GM12878 (cell line): ENCODE data around the gene MTMR3. TPM values are rescaled to one million over a fixed set of nuclear protein-coding genes. Genes with fewer than 3 reads are reported as not detected.

ENCODE experiments used
- ATAC-seq: fragments of 200-7000 bp; cut with Tn5 transposase; 3 replicates; pipeline ENCODE4 v1.9.1; 2020; ENCODE audit warnings: mild to moderate bottlenecking, moderate library complexity
- Bru-seq: library from RNA; stranded (reverse); fragments of 400-500 nt; gene quantifications from one replicate; lab custom pipeline; 2021; lab: Mats Ljungman, UMichigan
- BruChase-seq, 2 experiments: library from RNA; stranded (reverse); fragments of 400-500 nt; gene quantifications; one replicate each; lab custom pipeline; 2021; lab: Mats Ljungman, UMichigan
- BruUV-seq: library from RNA; stranded (reverse); fragments of 400-500 nt; replicated peaks from 2 replicates; lab custom pipeline; 2021; lab: Mats Ljungman, UMichigan
- CTCF ChIA-PET: fragments of 300-600 bp; sonication (Branson Sonifier 250); formaldehyde crosslinking; extraction: SDS; loops from one replicate; lab custom pipeline; 2021; ENCODE audit warnings: inconsistent platforms; lab: Yijun Ruan, JAX
- POLR2A ChIA-PET: fragments of 350-600 bp; formaldehyde crosslinking; extraction: SDS; loops from one replicate; lab custom pipeline; 2021; ENCODE audit warnings: inconsistent platforms; lab: Charles Lee
- RAD21 ChIA-PET: fragments of 300-600 bp; sonication (Branson Sonifier 250); formaldehyde crosslinking; loops from one replicate; lab custom pipeline; 2023; ENCODE audit warnings: antibody characterized with exemption; ENCODE audit not compliant: unreplicated experiment; lab: Charles Lee
- SMC1A ChIA-PET: fragments of 300-600 bp; sonication (Branson Sonifier 250); formaldehyde crosslinking; loops from one replicate; lab custom pipeline; 2023; ENCODE audit not compliant: unreplicated experiment, uncharacterized antibody; lab: Charles Lee
- DNase-seq: peaks from one replicate; pipeline ENCODE4 v3.0.0-alpha.2; 2011; ENCODE audit warnings: low read depth, low spot score
- FAIRE-seq: peaks from 3 replicates; lab custom pipeline; 2011; peaks lifted over from hg19 to GRCh38; lab: Jason Lieb, UNC
- H2AFZ ChIP-seq: 2 replicates; pipeline ENCODE4 v1.6.0; 2011; ENCODE audit warnings: low read depth, low read length, control low read depth; ENCODE audit not compliant: control insufficient read depth
- H3K27ac ChIP-seq: 2 replicates; pipeline ENCODE4 v1.5.1; 2011; ENCODE audit warnings: control low read depth; ENCODE audit not compliant: control insufficient read depth, insufficient read depth
- H3K27me3 ChIP-seq, 2 experiments: replicated peaks in 1 of 2; 2 replicates each; pipeline versions ENCODE4 v1.6.0 to v1.6.1; 2011; ENCODE audit warnings: low read length in 1 of 2; ENCODE audit not compliant: control insufficient read depth in 2 of 2, insufficient read depth in 2 of 2
- H3K36me3 ChIP-seq, 2 experiments: 2 replicates each; pipeline ENCODE4 v1.5.1; 2011; ENCODE audit warnings: low read length in 1 of 2; ENCODE audit not compliant: control insufficient read depth in 2 of 2, insufficient read depth in 2 of 2
- H3K4me1 ChIP-seq: 2 replicates; pipeline ENCODE4 v1.6.1; 2011; ENCODE audit warnings: mild to moderate bottlenecking, low read length, moderate library complexity, mixed read lengths; ENCODE audit not compliant: control insufficient read depth, insufficient read depth
- H3K4me2 ChIP-seq: 2 replicates; pipeline ENCODE4 v1.6.0; 2011; ENCODE audit warnings: control low read depth; ENCODE audit not compliant: control insufficient read depth, insufficient read depth
- H3K4me3 ChIP-seq: fragments of 200-600 bp; sonication (generic); 2 replicates; pipeline ENCODE4 v1.5.1; 2016
- H3K79me2 ChIP-seq: 2 replicates; pipeline ENCODE4 v1.6.0; 2011; ENCODE audit warnings: low read length; ENCODE audit not compliant: control insufficient read depth, insufficient read depth
- H3K9ac ChIP-seq: 2 replicates; pipeline ENCODE4 v1.8.0; 2011; ENCODE audit warnings: low read length, control low read depth, mixed read lengths; ENCODE audit not compliant: control insufficient read depth, insufficient read depth
- H3K9me3 ChIP-seq: replicated peaks from 3 replicates; pipeline ENCODE4 v1.5.1; 2011; ENCODE audit warnings: mild to moderate bottlenecking, low read length; ENCODE audit not compliant: control insufficient read depth, insufficient read depth
- H4K20me1 ChIP-seq: 2 replicates; pipeline ENCODE4 v1.6.0; 2011; ENCODE audit not compliant: control insufficient read depth, insufficient read depth
- BHLHE40 ChIP-seq, 2 experiments: fragments of 450-650 bp in 1 of 2; IDR thresholded peaks; 2 replicates each; pipeline ENCODE4 v1.6.1; 2011 to 2017; ENCODE audit warnings: low read depth in 2 of 2, borderline replicate concordance in 1 of 2, improper control_type of control experiment in 1 of 2, low read length in 1 of 2, mild to moderate bottlenecking in 1 of 2
- CBFB ChIP-seq: IDR thresholded peaks from 2 replicates; pipeline ENCODE4 v1.6.1; 2016; ENCODE audit warnings: antibody characterized with exemption, low read depth
- CHD2 ChIP-seq: IDR thresholded peaks from 2 replicates; pipeline ENCODE4 v1.6.1; 2011; ENCODE audit warnings: low read depth, low read length, improper control_type of control experiment, borderline replicate concordance
- CREB1 ChIP-seq: IDR thresholded peaks from 2 replicates; pipeline ENCODE4 v1.6.1; 2012; ENCODE audit warnings: low read depth, mild to moderate bottlenecking, inconsistent platforms
- DPF2 ChIP-seq: fragments of 450-650 bp; IDR thresholded peaks from 2 replicates; pipeline ENCODE4 v1.6.1; 2017; ENCODE audit warnings: mild to moderate bottlenecking
- EGR1 ChIP-seq, 2 experiments: IDR thresholded peaks; 1 replicate in 1 of 2; 2 replicates in 1 of 2; pipeline ENCODE4 v1.6.1; 2011 to 2012; ENCODE audit warnings: low read depth in 2 of 2, low read length in 2 of 2, borderline replicate concordance in 1 of 2, mild to moderate bottlenecking in 1 of 2, moderate library complexity in 1 of 2
- GATAD2B ChIP-seq: fragments of 450-650 bp; conservative IDR thresholded peaks from 2 replicates; pipeline ENCODE4 v1.6.1; 2017; ENCODE audit warnings: low read depth, mild to moderate bottlenecking, moderate library complexity
- IKZF1 ChIP-seq: fragments of 450-650 bp; conservative IDR thresholded peaks from 2 replicates; pipeline ENCODE4 v1.6.1; 2017; ENCODE audit warnings: antibody characterized with exemption, mild to moderate bottlenecking
- IKZF2 ChIP-seq, 2 experiments: fragments of 450-650 bp; IDR thresholded peaks; 2 replicates each; pipeline ENCODE4 v1.6.1; 2017; ENCODE audit warnings: mild to moderate bottlenecking in 2 of 2, moderate library complexity in 2 of 2
- MYC ChIP-seq: IDR thresholded peaks from 2 replicates; pipeline ENCODE4 v1.6.1; 2011; ENCODE audit warnings: mild to moderate bottlenecking, low read length, moderate library complexity, inconsistent platforms; ENCODE audit not compliant: insufficient read depth, insufficient replicate concordance, insufficient read length, severe bottlenecking
- RAD21 ChIP-seq: IDR thresholded peaks from 2 replicates; pipeline ENCODE4 v1.6.1; 2011; ENCODE audit warnings: mild to moderate bottlenecking, low read depth, low read length, moderate library complexity; ENCODE audit not compliant: insufficient read depth
- RAD51 ChIP-seq: fragments of 450-650 bp; IDR thresholded peaks from 2 replicates; pipeline ENCODE4 v1.6.1; 2016; ENCODE audit warnings: moderate library complexity, mild to moderate bottlenecking, inconsistent platforms
- SMAD1 ChIP-seq: fragments of 450-650 bp; IDR thresholded peaks from 2 replicates; pipeline ENCODE4 v1.6.1; 2018; ENCODE audit warnings: mild to moderate bottlenecking, low read depth; ENCODE audit not compliant: partially characterized antibody
- YY1 ChIP-seq: IDR thresholded peaks from 2 replicates; pipeline ENCODE4 v1.6.1; 2011; ENCODE audit warnings: low read depth, mild to moderate bottlenecking, low read length
- ZSCAN29 ChIP-seq: fragments of 450-650 bp; IDR thresholded peaks from 2 replicates; pipeline ENCODE4 v1.6.1; 2017; ENCODE audit warnings: mild to moderate bottlenecking, moderate library complexity
- WGBS: methylation state at CpG from one replicate; pipeline ENCODE4 v1.1.6; 2016; ENCODE audit warnings: low lambda C conversion rate; ENCODE audit not compliant: insufficient replicate concordance, insufficient coverage; ENCODE audit errors: missing lambda C conversion rate; 5-methylcytosine and 5-hydroxymethylcytosine counted together
- in situ Hi-C: fragments of 300-500 bp; cut with MboI; formaldehyde crosslinking; loops from 9 replicates; pipeline ENCODE4 v1.14.3; 2018; ENCODE audit warnings: mixed read lengths
- intact Hi-C: fragments of 100-400 bp; cut with micrococcal nuclease; formaldehyde crosslinking; loops from one replicate; pipeline ENCODE4 v1.14.2; 2022; ENCODE audit not compliant: unreplicated experiment
- long read RNA-seq, 2 experiments: library from polyadenylated mRNA; unstranded; transcript quantifications; one replicate each; pipeline ENCODE4 v2.0.0, GENCODE V29; 2019 to 2020
- polyA minus RNA-seq, 3 experiments: library from RNA; depleted of rRNA, polyadenylated mRNA; stranded (reverse); fragments of >200 nt; gene quantifications; 2 replicates each; pipeline ENCODE4 v1.2.3, GENCODE V29; 2011
- polyA plus RNA-seq, 11 experiments: library from polyadenylated mRNA; depleted of rRNA in 4 of 11; unstranded in 6 of 11; stranded (reverse) in 5 of 11; fragments of >200 nt; fragmentation: Nextera tagmentation in 4 of 11; fragmentation: Illumina TruSeq in 1 of 11; extraction: Ambion mirVana in 4 of 11; extraction: Trizol in 1 of 11; gene quantifications; 1 replicate in 1 of 11; 2 replicates in 10 of 11; pipeline versions ENCODE4 v1.2.1 to v1.2.3, GENCODE V29; 2011 to 2016; ENCODE audit warnings: inconsistent platforms in 2 of 11, missing spikeins in 2 of 11, low read depth in 1 of 11
- total RNA-seq, 4 experiments: library from RNA; depleted of rRNA in 3 of 4; stranded (reverse); fragments of >200 nt in 3 of 4; fragmentation: Illumina TruSeq in 1 of 4; extraction: Trizol in 1 of 4; gene quantifications; 2 replicates each; pipeline versions ENCODE4 v1.2.1 to v1.2.3, GENCODE V29; 2013 to 2021
- TF ChIP-seq, protein P1 (sequence below), 3 experiments: IDR thresholded peaks in 2 of 3; conservative IDR thresholded peaks in 1 of 3; 2 replicates each; pipeline ENCODE4 v1.5.1; 2011; ENCODE audit warnings: low read depth in 3 of 3, low read length in 3 of 3, mild to moderate bottlenecking in 3 of 3, control low read depth in 2 of 3, moderate library complexity in 2 of 3, inconsistent platforms in 1 of 3, mixed read lengths in 1 of 3; ENCODE audit not compliant: control insufficient read depth in 2 of 3, insufficient read depth in 1 of 3; ENCODE audit errors: extremely low read depth in 1 of 3

Gene MTMR3
- total RNA-seq (2013; cell fraction: nucleolus; rRNA removed): 117 and 123 TPM in 2 replicates
- 11.2 and 13.5 TPM in 2 replicates for total RNA-seq (2014; rRNA removed)
- 8.7 and 9.0 TPM in 2 replicates for total RNA-seq (2014; rRNA removed; fragmentation: Illumina TruSeq; extraction: Trizol)
- 17.5 and 23.7 TPM in 2 replicates for total RNA-seq (2021)
- polyA plus RNA-seq (2011; ENCODE audit: low read depth): 7.3 TPM
- 15.6 and 23.6 TPM in 2 replicates for polyA plus RNA-seq (2011; rRNA removed)
- polyA plus RNA-seq (2011; cell fraction: cytosol; rRNA removed): 16.2 and 19.9 TPM in 2 replicates
- polyA plus RNA-seq (2011; cell fraction: nucleus; rRNA removed): 99.0 and 124 TPM in 2 replicates
- polyA plus RNA-seq (2012): 11.0 and 11.9 TPM in 2 replicates
- polyA plus RNA-seq (2014; fragmentation: Illumina TruSeq; extraction: Trizol): 9.6 and 14.2 TPM in 2 replicates
- 1 to 10 TPM; 1.4 to 1.9 TPM for polyA plus RNA-seq (2014; fragmentation: Nextera tagmentation; extraction: Ambion mirVana)
- 13.1 and 13.8 TPM in 2 replicates for polyA plus RNA-seq (2014; rRNA removed)
- polyA plus RNA-seq (2016; fragmentation: Nextera tagmentation; extraction: Ambion mirVana): 1 to 10 TPM; 9.6 to 9.9 TPM
- 37.7 and 44.5 TPM in 2 replicates for polyA minus RNA-seq (2011; rRNA and poly(A)+ RNA removed)
- 9.6 and 12.4 TPM in 2 replicates for polyA minus RNA-seq (2011; cell fraction: cytosol; rRNA and poly(A)+ RNA removed)
- polyA minus RNA-seq (2011; cell fraction: nucleus; rRNA and poly(A)+ RNA removed): 22.4 and 46.2 TPM in 2 replicates
- percentile 78 among the genes with signal in this experiment for Bru-seq, nascent RNA
- BruChase-seq, experiment 1, labeled RNA remaining after a 6-hour chase: percentile 75 among the genes with signal in this experiment
- percentile 78 among the genes with signal in this experiment for BruChase-seq, experiment 2, labeled RNA remaining after a 2-hour chase
- long read RNA-seq, experiment 1, full-length matches to known transcripts: 2 of 5 reads
- long read RNA-seq, experiment 1, partial matches to known transcripts: 2 of 5 reads
- long read RNA-seq, experiment 1, other reads (novel, unspliced or antisense): 1 of 5 reads
- long read RNA-seq, experiment 2, partial matches to known transcripts: 6 of 10 reads
- long read RNA-seq, experiment 2, other reads (novel, unspliced or antisense): 4 of 10 reads

DNA sequence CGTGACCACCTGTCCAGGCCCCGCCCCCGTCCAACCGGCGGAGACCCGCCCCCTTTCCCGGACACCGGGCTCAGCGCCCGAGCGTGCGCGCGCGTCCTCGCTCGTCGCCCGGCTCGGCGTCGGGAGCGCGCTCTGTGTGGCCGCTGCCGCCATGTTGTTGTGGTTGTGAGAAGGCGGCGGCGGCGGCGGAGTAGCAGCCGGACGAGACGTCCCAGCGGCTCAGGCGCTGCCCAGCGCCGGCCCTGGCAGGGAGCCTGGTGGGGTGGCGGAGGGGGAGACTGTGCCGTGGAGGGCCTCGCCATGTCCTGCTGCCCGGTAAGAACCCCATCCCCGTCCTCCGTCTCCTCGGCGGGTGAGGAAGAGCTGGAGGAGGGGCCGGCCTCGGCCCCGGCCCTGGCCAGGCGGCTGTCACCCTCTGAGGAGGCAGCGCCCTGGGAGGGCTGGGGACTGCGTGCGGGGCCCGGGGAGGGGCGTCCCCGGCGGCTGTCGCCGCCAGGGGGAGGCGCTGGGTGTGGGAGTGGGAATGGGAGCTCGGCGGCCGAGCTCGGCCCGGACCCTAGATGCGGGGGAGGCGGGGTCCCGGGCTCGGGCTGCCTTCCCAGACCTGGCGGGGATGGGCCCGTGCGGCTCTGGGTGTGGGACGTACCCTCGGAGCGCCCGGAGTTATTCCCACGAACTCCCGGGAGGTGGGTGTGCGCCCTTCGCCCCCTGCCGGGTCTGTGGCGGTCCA, at the start of gene MTMR3:
Gene MTMR3 (plus strand): TSS at position 130 of the 730 bp plus-strand sequence. CDS start 87,886 bp downstream, outside the sequence.
- Histone ChIP-seq H4K20me1 (no peaks in the 10 kb centered on the region), H3K79me2 (peaks cover 30% of the 10 kb centered on the region), H3K4me2 (peak within 1 kb of the TSS; percentile 74), H3K9me3 (no peaks in the 10 kb centered on the region), H3K9ac (peak within 1 kb of the TSS; percentile 78), H3K4me3 (peak within 1 kb of the TSS; percentile 70), H3K27ac (peak within 1 kb of the TSS; percentile 77), H2AFZ (peak within 1 kb of the TSS; percentile 90), H3K4me1 (no peaks in the 10 kb centered on the region), H3K27me3 (no peaks in the 10 kb centered on the region), H3K36me3 (no peaks in the 10 kb centered on the region)
- FAIRE-seq (peak; percentile 66), DNase-seq (peak; percentile 49), ATAC-seq (peak; percentile 92)
- CTCF ChIA-PET: interaction anchor here (0.7 to 1.7 kb wide), 4 partner anchors 45 to 279 kb away, joined by 3 read pairs; partner anchors contain the start of genes ASCC2 and NF2
- POLR2A ChIA-PET: interaction anchor here (0.6 to 1.1 kb wide), 6 partner anchors 59 to 541 kb away, joined by 3 to 7 read pairs (median 3); partner anchors contain the start of genes UQCR10 and ZMAT5
- SMC1A ChIA-PET: interaction anchor here (1.2 kb wide), 1 partner anchor 33 kb away, joined by 4 read pairs; no protein-coding TSS in a partner anchor
- intact Hi-C loops (loop anchor here (10.0 kb wide), 1 partner anchor 102 kb away; no protein-coding TSS in a partner anchor), in situ Hi-C loops (no loop called here)
- BruUV-seq: no TSS peak
- RAD21 ChIA-PET: interaction anchor here (0.8 to 1.4 kb wide), 3 partner anchors 101 to 122 kb away, joined by 3 to 4 read pairs (median 3); partner anchors contain the start of gene ZMAT5
- WGBS: under 1% methylated on average over 40 of the region's 82 CpGs
- TF ChIP-seq MYC: no peak
- TF ChIP-seq SMAD1: no peak
- TF ChIP-seq IKZF1: peak; percentile 68
- TF ChIP-seq CHD2: 0 out of 2 replicates have a peak, but pooled peaks have one; percentile 28
- TF ChIP-seq, protein P1, sequence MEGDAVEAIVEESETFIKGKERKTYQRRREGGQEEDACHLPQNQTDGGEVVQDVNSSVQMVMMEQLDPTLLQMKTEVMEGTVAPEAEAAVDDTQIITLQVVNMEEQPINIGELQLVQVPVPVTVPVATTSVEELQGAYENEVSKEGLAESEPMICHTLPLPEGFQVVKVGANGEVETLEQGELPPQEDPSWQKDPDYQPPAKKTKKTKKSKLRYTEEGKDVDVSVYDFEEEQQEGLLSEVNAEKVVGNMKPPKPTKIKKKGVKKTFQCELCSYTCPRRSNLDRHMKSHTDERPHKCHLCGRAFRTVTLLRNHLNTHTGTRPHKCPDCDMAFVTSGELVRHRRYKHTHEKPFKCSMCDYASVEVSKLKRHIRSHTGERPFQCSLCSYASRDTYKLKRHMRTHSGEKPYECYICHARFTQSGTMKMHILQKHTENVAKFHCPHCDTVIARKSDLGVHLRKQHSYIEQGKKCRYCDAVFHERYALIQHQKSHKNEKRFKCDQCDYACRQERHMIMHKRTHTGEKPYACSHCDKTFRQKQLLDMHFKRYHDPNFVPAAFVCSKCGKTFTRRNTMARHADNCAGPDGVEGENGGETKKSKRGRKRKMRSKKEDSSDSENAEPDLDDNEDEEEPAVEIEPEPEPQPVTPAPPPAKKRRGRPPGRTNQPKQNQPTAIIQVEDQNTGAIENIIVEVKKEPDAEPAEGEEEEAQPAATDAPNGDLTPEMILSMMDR (IDR thresholded peaks at IDR 0.05 in 2 of 3, conservative IDR thresholded peaks at IDR 0.05 in 1 of 3; ENCODE audit: control insufficient read depth in 2 of 3, extremely low read depth in 1 of 3, insufficient read depth in 1 of 3, low read depth in 3 of 3, low read length in 3 of 3): peak; percentile 15 to 29 (median 21); a peak in 4 of 6 replicates
- 0 out of 2 replicates have a peak, but pooled peaks have one; percentile 11 for TF ChIP-seq CBFB
- peak in 1 of 2 experiments; percentile 55; a peak in 1 of 4 replicates for TF ChIP-seq BHLHE40 (IDR thresholded peaks at IDR 0.05; ENCODE audit: borderline replicate concordance in 1 of 2, low read depth in 2 of 2, low read length in 1 of 2)
- peak; percentile 66 for TF ChIP-seq GATAD2B
- TF ChIP-seq CREB1: 0 out of 2 replicates have a peak, but pooled peaks have one; percentile 8
- TF ChIP-seq YY1: peak; percentile 91
- TF ChIP-seq IKZF2 (IDR thresholded peaks at IDR 0.05): 0 out of 4 replicates have a peak, but pooled peaks of 1 of the 2 experiments have one; percentile 24
- no peak for TF ChIP-seq RAD51
- TF ChIP-seq ZSCAN29: no peak
- TF ChIP-seq EGR1 (IDR thresholded peaks at IDR 0.05; ENCODE audit: borderline replicate concordance in 1 of 2, low read depth in 2 of 2, low read length in 2 of 2): 0 out of 3 replicates have a peak, but pooled peaks of 1 of the 2 experiments have one; percentile 23
- TF ChIP-seq DPF2: peak; percentile 43; the same call in 1 of the 2 replicates
- peak; percentile 24; the same call in 1 of the 2 replicates for TF ChIP-seq RAD21
